CD4-positive, alpha-beta T cell treated with Interleukin-4 for 4 hours (primary cell): ENCODE measurements around the gene ZNF22.

Experiments used
- DNase-seq: peaks from one replicate; pipeline ENCODE4 v3.0.0-alpha.2; 2020

The ZNF22 gene

DNA sequence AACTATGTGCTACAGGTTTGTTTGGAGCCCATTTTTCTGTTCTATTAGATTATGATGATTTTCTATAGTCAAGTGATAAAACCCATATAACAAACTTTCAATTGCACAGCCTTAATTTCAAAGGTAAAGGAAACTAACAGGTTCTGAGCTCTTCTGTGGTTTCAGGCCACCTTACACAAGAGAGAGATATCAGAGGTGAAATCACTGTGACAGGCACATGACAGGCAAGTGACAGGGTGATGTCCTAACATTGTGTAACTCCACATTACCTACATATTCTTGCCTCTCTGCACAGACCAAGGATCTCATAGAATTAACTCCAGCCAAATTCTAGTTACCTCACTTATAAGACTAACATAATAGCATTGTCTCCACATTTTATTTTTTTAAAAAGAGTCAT lies 35.0 kb downstream of the ZNF22 start:
- no peak for DNase-seq

DNA sequence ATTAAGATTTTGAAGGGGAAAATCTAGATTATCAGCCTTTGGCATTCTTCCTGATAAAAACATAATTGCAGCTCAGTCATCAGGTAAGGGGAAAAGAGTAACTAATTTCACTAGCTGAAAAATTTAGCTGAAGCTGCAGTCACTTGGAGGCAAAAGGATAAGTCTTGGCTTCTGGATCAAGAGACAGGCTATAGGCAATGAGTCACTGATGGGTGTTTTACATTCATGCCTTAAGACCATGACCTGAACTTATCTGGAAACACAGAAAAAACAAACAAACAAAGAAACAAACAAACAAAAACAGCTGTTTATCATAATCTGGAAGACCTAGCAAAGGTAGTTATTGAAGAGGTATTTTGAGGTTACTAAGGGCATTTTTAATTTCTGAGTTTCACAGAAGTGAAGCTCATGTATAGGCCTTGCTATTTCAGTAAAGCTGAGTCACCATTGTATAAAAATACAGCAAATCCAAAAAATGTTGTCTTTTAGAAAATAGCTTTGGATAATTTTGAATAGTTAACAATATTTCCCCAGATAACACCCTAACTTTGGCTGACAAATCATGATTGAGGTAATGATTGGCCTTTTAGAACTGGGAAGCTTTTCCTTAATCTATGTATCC lies 40.3 kb downstream of the ZNF22 start:
- DNase-seq, result no peak

- DNase-seq, result no peak
Measured at GRCh38 chr10:45044290-45044689, 43.6 kb downstream of the ZNF22 start.

GRCh38 chr10:45050551-45051235 lies 50.0 kb downstream of the ZNF22 start:
- DNase-seq, result no peak

DNA sequence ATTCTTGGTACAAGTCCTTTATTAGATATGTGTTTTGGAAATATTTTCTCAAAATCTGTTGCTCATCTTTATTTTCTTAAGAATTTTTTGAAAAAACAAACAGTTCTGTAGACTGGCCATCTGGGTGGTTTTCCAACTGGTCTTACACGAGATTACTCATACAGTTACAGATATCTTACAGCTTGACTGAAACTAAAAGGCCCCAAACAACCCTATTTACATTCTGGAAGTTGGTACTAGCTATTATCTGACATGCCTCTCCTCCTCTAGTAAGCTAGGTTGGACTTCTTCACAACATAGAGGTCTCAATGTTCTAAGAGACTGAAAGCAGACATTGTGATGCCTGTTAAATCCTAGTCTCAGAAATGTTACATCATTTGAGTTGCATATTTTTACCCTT lies 52.0 kb downstream of the ZNF22 start:
- DNase-seq, result no peak

GRCh38 chr10:45053569-45054100 lies 52.9 kb downstream of the ZNF22 start:
- no peak for DNase-seq
